ENCODE data around the gene FSTL4. TPM values are rescaled to one million over a fixed set of nuclear protein-coding genes. Genes with fewer than 3 reads are reported as not detected.

The FSTL4 gene
- total and polyA plus RNA-seq, 2 of the 4 experiments (the other 2 are of a cell fraction): 0.18 TPM; not detected in 1

- Histone ChIP-seq H4K20me1 (ENCODE audit: insufficient read depth, low read length) (no peaks in the 10 kb centered on the region), H2BK20ac (ENCODE audit: low read depth, low read length) (no peak overlapping the region), H3K27ac (ENCODE audit: insufficient read depth, low read length) (no peak overlapping the region), H2BK5ac (ENCODE audit: low read depth, low read length, poor library complexity, severe bottlenecking) (no peak overlapping the region), H3K23ac (ENCODE audit: low read depth, low read length) (no peak overlapping the region), H3K4me1 (ENCODE audit: control insufficient read depth, insufficient read depth, low read length) (no peaks in the 10 kb centered on the region), H3K56ac (ENCODE audit: extremely low read depth, insufficient read depth, low read length) (no peak overlapping the region), H2BK15ac (ENCODE audit: low read depth, low read length) (no peak overlapping the region), H3K9ac (ENCODE audit: low read depth, low read length) (no peak overlapping the region), H3K14ac (replicated peaks; ENCODE audit: low read depth, low read length) (no peak overlapping the region), H2BK120ac (ENCODE audit: low read depth, low read length) (no peak overlapping the region), H4K8ac (ENCODE audit: low read depth in 2 of 2, low read length in 2 of 2) (no peak overlapping the region), H4K5ac (ENCODE audit: low read depth, low read length) (no peak overlapping the region), H3K4ac (ENCODE audit: low read depth, low read length) (no peak overlapping the region), H3K4me2 (ENCODE audit: low read depth, low read length) (no peak overlapping the region), H3K27me3 (ENCODE audit: control insufficient read depth, insufficient read depth, low read length) (peaks cover 4% of the 10 kb centered on the region; the same call in 1 of the 2 replicates), H2AK9ac (replicated peaks; ENCODE audit: low read depth, low read length, poor library complexity) (no peak overlapping the region), H2AK5ac (ENCODE audit: low read depth, low read length) (no peak overlapping the region), H3K9me3 (ENCODE audit: control insufficient read depth, insufficient read depth, low read length) (no peaks in the 10 kb centered on the region), H3K79me1 (ENCODE audit: low read depth in 1 of 2, low read length in 2 of 2) (no peaks in the 10 kb centered on the region), H2AFZ (replicated peaks; ENCODE audit: low read length, poor library complexity) (no peak overlapping the region), H3K9me1 (ENCODE audit: insufficient read depth, low read length) (no peaks in the 10 kb centered on the region), H3K18ac (ENCODE audit: low read depth, low read length) (no peak overlapping the region), H3K36me3 (ENCODE audit: control insufficient read depth, insufficient read depth, low read length) (no peaks in the 10 kb centered on the region), H4K91ac (ENCODE audit: insufficient read depth, low read depth, low read length) (no peak overlapping the region), H3K4me3 (ENCODE audit: insufficient read depth, low read depth, low read length) (no peak overlapping the region)
- DNase-seq: no peak
- ATAC-seq (ENCODE audit: low read depth): no peak
- BruUV-seq (replicated peaks): no TSS peak
- ChIA-PET CTCF (no interaction called here), POLR2A (ENCODE audit: unreplicated experiment) (no interaction called here)
- dilution Hi-C loops (cut with HindIII; ENCODE audit: low sequenced_read_pairs, unreplicated experiment): no loop called here
- no peak for TF ChIP-seq RAD21 (IDR thresholded peaks at IDR 0.05; ENCODE audit: low read length)
- in situ Hi-C loops (cut with MboI; ENCODE audit: low sequenced_read_pairs): no loop called here
- WGBS, 2 experiments (ENCODE audit: extremely low coverage in 2 of 2, insufficient read length in 1 of 2): 80% methylated on average over 2 of the region's 15 CpGs; no CpG with 5 or more reads in 1 of the 2 experiments
- intact Hi-C loops (cut with micrococcal nuclease): no loop called here
These were observed 240.8 kb downstream of the FSTL4 start for GRCh38 chr5:133371371-133372155.

Data from IMR-90 (cell line).